Chondrocyte (in vitro differentiated cells): Measurements from ENCODE around the gene CPNE2. TPM values are rescaled to one million over a fixed set of nuclear protein-coding genes. Genes with fewer than 3 reads are reported as not detected.

Source experiments
- DNase-seq: peaks from one replicate; pipeline ENCODE4 v3.0.0; 2021; ENCODE audit warnings: mixed read lengths, low spot score
- H3K27ac Mint-ChIP-seq: one replicate; pipeline ENCODE4 v1.8.0; 2021; ENCODE audit warnings: mild to moderate bottlenecking, moderate library complexity, mixed read lengths; ENCODE audit not compliant: unreplicated experiment
- H3K27me3 Mint-ChIP-seq: 2 replicates; pipeline ENCODE4 v1.8.0; 2021; ENCODE audit warnings: low read depth, mixed read lengths
- H3K36me3 Mint-ChIP-seq: 2 replicates; pipeline ENCODE4 v1.8.0; 2021; ENCODE audit warnings: low read depth, mixed read lengths
- H3K4me1 Mint-ChIP-seq: 2 replicates; pipeline ENCODE4 v1.8.0; 2021; ENCODE audit warnings: low read depth, mild to moderate bottlenecking, mixed read lengths
- H3K4me3 Mint-ChIP-seq: one replicate; pipeline ENCODE4 v1.8.0; 2021; ENCODE audit warnings: mild to moderate bottlenecking, moderate library complexity, mixed read lengths; ENCODE audit not compliant: unreplicated experiment
- H3K9me3 Mint-ChIP-seq: 2 replicates; pipeline ENCODE4 v1.8.0; 2021; ENCODE audit warnings: low read depth, mixed read lengths
- total RNA-seq: library from RNA; stranded (reverse); gene quantifications from 3 replicates; pipeline ENCODE4 v1.2.1, GENCODE V29; 2021
- TF ChIP-seq, protein P1 (sequence below): fragments of 200-600 bp; sonication (generic); IDR thresholded peaks from 2 replicates; pipeline ENCODE4 v1.5.0; 2021; ENCODE audit warnings: antibody characterized with exemption, mild to moderate bottlenecking, moderate library complexity

Gene CPNE2
- total RNA-seq, 1 donor from 2014 or later, result 21.8 TPM

DNA sequence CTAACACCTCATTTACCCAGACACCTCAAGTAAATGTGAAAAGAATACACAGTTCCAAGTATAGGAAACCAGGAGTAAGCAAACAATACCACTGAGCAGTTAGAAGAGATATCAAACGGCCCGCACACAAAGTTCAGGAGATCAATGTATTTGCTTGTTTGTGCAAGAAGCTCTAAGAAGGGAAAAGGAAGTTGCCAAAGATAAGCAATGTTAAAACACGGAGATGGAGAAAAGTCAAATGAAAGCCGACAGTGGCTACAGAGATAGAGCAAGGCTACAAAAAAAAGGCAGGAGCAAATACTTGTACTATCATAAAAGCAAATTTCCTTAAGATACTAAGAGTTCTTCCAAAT, 63.9 kb downstream of the CPNE2 start:
- H3K27me3 Mint-ChIP-seq, result no peaks in the 10 kb centered on the region
- H3K4me3 Mint-ChIP-seq, result no peak overlapping the region
- no peak for DNase-seq
- no peak overlapping the region for H3K27ac Mint-ChIP-seq
- no peaks in the 10 kb centered on the region for H3K9me3 Mint-ChIP-seq
- peaks cover under 1% of the 10 kb centered on the region for H3K4me1 Mint-ChIP-seq
- TF ChIP-seq, protein P1, sequence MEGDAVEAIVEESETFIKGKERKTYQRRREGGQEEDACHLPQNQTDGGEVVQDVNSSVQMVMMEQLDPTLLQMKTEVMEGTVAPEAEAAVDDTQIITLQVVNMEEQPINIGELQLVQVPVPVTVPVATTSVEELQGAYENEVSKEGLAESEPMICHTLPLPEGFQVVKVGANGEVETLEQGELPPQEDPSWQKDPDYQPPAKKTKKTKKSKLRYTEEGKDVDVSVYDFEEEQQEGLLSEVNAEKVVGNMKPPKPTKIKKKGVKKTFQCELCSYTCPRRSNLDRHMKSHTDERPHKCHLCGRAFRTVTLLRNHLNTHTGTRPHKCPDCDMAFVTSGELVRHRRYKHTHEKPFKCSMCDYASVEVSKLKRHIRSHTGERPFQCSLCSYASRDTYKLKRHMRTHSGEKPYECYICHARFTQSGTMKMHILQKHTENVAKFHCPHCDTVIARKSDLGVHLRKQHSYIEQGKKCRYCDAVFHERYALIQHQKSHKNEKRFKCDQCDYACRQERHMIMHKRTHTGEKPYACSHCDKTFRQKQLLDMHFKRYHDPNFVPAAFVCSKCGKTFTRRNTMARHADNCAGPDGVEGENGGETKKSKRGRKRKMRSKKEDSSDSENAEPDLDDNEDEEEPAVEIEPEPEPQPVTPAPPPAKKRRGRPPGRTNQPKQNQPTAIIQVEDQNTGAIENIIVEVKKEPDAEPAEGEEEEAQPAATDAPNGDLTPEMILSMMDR, result no peak
- peaks cover 38% of the 10 kb centered on the region for H3K36me3 Mint-ChIP-seq

DNA sequence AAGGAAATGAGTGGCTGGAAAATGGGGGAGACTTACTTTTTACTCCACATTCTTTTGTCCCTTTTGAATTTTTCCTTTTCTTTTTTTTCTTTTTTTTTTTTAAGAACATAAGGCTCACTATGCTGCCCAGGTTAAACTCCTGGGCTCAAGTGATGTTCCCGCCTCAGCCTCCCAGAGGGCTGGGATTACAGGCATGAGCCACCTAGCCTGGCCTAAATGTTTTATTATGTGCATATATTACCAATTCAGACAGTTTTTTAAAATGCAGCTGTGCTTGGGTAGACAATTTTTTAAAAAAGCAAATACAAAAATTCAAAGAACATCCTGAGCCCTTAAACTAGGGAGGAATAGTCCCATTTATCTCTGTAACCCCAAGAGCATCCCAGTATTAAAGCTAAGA, 65.2 kb downstream of the CPNE2 start:
- Mint-ChIP-seq H3K4me1 (no peaks in the 10 kb centered on the region), H3K9me3 (no peaks in the 10 kb centered on the region), H3K27me3 (no peaks in the 10 kb centered on the region), H3K36me3 (peaks cover 34% of the 10 kb centered on the region), H3K27ac (no peak overlapping the region), H3K4me3 (no peak overlapping the region)
- TF ChIP-seq, protein P1, result no peak
- no peak for DNase-seq

DNA sequence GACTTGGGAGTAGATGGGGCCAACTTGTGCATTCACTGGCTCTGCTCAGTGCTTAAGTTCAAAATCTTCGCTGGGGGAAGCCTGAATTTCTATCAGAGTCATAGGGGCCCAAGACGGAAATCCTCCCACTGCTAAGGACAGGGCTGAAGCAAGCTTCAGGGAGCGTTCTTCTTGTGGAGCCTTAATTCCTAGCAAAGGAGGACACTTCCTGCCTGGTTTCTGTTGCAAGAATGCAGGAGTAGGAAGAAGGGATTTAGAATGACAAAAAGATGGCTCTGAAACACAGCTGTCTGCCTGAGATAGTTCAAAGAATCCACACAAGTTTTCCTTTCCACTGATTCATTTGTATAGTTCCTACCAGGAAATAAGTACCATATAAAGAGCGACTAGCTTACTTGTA, 67.1 kb downstream of the CPNE2 start:
- Mint-ChIP-seq H3K36me3 (peaks cover 25% of the 10 kb centered on the region), H3K9me3 (no peaks in the 10 kb centered on the region), H3K27ac (no peak overlapping the region), H3K27me3 (no peaks in the 10 kb centered on the region), H3K4me1 (no peaks in the 10 kb centered on the region), H3K4me3 (no peak overlapping the region)
- TF ChIP-seq, protein P1, result no peak
- no peak for DNase-seq

DNA sequence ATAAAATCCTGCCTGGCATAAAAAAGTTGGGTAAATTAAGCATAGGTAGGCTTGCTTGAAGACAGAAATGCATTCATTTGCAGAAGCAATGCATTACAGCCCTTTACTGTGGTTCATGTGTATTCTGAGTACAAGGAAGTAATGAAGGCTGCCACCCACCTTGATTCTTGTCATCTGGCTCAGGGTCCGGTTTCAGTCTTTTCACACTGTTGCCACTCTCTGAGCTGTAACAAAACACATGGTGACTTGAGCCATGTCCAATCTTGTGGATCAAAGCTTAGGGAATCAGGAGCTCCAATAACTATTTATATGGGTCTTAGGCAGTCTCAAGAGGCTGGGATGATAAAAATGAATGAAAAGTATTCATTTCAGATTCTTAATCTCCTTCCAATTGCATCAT, 71.5 kb downstream of the CPNE2 start:
- Mint-ChIP-seq H3K4me1 (peaks cover 24% of the 10 kb centered on the region), H3K9me3 (no peaks in the 10 kb centered on the region), H3K27ac (no peak overlapping the region), H3K36me3 (peaks cover 20% of the 10 kb centered on the region), H3K4me3 (no peak overlapping the region), H3K27me3 (no peaks in the 10 kb centered on the region)
- TF ChIP-seq, protein P1, result no peak
- DNase-seq, result no peak

DNA sequence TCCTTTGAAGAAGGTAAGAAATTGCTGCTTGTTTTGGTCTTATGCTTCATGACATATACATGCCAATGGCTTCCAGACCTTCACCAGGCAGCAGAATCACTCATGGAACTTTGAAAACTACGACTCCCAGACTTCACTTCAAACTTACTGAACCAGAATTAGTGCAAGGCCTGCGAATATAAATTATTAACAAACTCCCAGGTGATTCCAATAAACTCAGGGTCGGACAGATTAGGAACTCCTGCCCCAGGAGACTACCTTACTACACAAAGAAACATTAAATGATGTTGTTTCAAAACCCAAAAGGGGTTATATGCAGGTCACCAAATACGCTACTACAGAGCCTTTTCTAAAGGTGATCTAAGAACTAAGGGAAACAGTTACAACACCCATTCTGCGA, 73.1 kb downstream of the CPNE2 start:
- H3K9me3 Mint-ChIP-seq, result no peaks in the 10 kb centered on the region

More for the DNA sequence above, 73.1 kb downstream of the CPNE2 start:
- H3K36me3 Mint-ChIP-seq, result peaks cover 12% of the 10 kb centered on the region
- H3K27me3 Mint-ChIP-seq, result no peaks in the 10 kb centered on the region
- H3K27ac Mint-ChIP-seq, result no peak overlapping the region
- H3K4me3 Mint-ChIP-seq, result no peak overlapping the region
- DNase-seq, result no peak
- H3K4me1 Mint-ChIP-seq, result peaks cover 24% of the 10 kb centered on the region
- TF ChIP-seq, protein P1, result no peak
